Nasal cavity respiratory epithelium epithelial cell of viscerocranial mucosa (primary cell): Measurements from ENCODE around the gene SS18. TPM values are rescaled to one million over a fixed set of nuclear protein-coding genes. Genes with fewer than 3 reads are reported as not detected.

ENCODE experiments used
- total RNA-seq: library from RNA; depleted of rRNA; stranded (reverse); fragments of >200 nt; gene quantifications from 2 replicates; pipeline ENCODE4 v1.2.3, GENCODE V29; 2014

SS18 gene, protein sequence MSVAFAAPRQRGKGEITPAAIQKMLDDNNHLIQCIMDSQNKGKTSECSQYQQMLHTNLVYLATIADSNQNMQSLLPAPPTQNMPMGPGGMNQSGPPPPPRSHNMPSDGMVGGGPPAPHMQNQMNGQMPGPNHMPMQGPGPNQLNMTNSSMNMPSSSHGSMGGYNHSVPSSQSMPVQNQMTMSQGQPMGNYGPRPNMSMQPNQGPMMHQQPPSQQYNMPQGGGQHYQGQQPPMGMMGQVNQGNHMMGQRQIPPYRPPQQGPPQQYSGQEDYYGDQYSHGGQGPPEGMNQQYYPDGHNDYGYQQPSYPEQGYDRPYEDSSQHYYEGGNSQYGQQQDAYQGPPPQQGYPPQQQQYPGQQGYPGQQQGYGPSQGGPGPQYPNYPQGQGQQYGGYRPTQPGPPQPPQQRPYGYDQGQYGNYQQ
- total RNA-seq = 113 and 161 TPM in 2 replicates

DNA sequence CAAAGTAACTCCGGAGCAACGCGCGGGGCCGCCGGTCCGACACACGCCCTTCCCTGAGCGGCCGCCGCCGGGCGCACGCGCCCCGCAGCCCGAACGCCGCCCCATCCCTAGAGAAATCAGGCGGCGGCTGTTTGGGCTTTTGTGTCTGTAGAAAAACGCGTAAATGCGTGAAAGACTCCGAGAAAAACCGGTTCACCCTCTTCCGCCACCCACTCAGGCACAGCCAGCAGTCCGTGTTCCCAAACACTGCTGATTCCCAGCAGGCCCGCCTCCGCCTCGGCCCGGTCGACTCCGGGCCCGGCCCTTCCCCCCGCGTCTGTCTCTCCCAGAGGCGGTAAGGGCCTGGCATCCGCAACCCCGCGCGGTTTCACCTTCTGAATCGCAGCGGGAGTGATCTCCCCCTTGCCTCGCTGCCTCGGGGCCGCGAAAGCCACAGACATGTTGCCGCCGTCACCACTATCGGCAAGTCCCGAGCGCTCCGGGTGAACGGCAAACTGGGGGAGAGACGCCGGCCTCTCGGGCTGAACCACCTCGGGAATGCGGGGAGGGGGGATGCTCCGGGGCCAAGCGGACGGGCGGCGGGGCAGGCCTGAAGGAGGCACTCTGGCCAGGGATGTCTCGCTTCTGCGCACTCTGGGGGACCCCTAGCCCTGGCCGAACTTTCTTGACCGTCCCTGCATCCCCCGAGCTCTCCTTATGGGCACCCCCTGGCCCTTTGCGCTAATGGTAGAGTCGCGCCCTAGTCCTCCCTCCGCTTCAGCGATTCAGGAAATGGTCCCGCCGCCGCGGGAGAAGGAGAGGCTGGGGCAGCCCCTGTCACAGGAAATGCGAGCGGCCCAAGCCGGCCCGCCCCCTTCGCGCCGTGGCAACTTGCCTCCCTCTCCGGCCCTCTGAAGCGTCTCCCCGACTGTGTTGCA is at the start of gene SS18:
SS18 (minus strand) TSS at position 484 of the 917 bp plus-strand sequence; CDS start at position 440, 44 bp downstream.

DNA sequence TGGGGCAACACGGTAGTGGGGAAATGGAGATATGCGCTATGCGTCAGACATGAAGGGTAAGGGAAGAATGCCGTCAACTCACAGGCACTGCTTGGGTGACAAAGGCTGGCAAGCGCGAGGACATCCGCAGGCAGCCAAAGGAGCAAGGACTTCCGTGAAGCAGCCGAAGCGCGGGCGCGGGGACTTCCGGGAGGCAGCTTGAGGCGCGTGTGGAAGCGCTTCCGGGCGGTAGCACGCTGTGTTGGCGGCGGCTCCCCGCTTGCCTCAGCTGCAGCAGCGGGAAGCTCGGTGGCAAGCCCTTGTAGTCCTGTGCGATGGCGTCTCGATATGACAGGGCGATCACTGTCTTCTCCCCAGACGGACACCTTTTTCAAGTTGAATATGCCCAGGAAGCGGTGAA is 43.2 kb upstream of the SS18 start, which contains the start of gene PSMA8:
PSMA8 (plus strand) TSS at position 218 of the 400 bp plus-strand sequence; CDS start at position 315, 97 bp downstream.

Other genes starting within 250 kb of the SS18 start
- gene PSMA8, start 43.3 kb upstream of the SS18 start, total RNA-seq = not detected in 2 replicates
- 6.8 and 11.6 TPM in 2 replicates for gene TAF4B, start 135.8 kb upstream of the SS18 start, total RNA-seq